Lower leg skin (tissue), 4 donors: Measurements from ENCODE around the gene IFT22. TPM values are rescaled to one million over a fixed set of nuclear protein-coding genes. Genes with fewer than 3 reads are reported as not detected.
"Not testable (repeated sequence)": the region's sequence is repeated elsewhere in the genome, so short reads cannot be mapped to it uniquely, and the experiment has no call there.

Experiments used
- DNase-seq, 2 donors: peaks; one replicate each; pipeline ENCODE4 v3.0.0-alpha.2; 2019; ENCODE audit warnings: low spot score in 2 of 2
- H3K4me3 ChIP-seq: fragments of 200-600 bp; sonication (generic); 2 replicates; pipeline ENCODE4 v1.5.1; 2017; ENCODE audit warnings: mild to moderate bottlenecking, low read depth; ENCODE audit not compliant: poor library complexity, severe bottlenecking
- POLR2A ChIP-seq, 2 donors: fragments of 450-650 bp; IDR thresholded peaks; one replicate each; pipeline ENCODE4 v1.6.1; 2016 to 2017; ENCODE audit warnings: antibody characterized with exemption in 2 of 2, mild to moderate bottlenecking in 1 of 2, moderate library complexity in 1 of 2
- whole genome bisulfite sequencing, 2 donors: methylation state at CpG; one replicate each; pipeline ENCODE4 v1.1.5; 2018; 5-methylcytosine and 5-hydroxymethylcytosine counted together
- intact Hi-C: fragments of 100-400 bp; cut with DNase I; formaldehyde crosslinking; loops from one replicate; pipeline ENCODE4 v1.15.0; 2023; ENCODE audit warnings: low total_unique reads
- total RNA-seq, 4 donors: library from RNA; depleted of rRNA; stranded (reverse); fragments of >200 nt; gene quantifications; one replicate each; pipeline ENCODE4 v1.1.0, GENCODE V29; 2016
- TF ChIP-seq, protein P1 (sequence below), 3 donors: fragments of 450-650 bp; IDR thresholded peaks; one replicate each; pipeline ENCODE4 v1.5.1; 2016; ENCODE audit warnings: antibody characterized with exemption in 3 of 3, mild to moderate bottlenecking in 3 of 3, moderate library complexity in 2 of 3

IFT22 gene
- total RNA-seq, 4 donors from 2014 or later, result 10.7 to 15.7 (median 12.5) TPM

DNA sequence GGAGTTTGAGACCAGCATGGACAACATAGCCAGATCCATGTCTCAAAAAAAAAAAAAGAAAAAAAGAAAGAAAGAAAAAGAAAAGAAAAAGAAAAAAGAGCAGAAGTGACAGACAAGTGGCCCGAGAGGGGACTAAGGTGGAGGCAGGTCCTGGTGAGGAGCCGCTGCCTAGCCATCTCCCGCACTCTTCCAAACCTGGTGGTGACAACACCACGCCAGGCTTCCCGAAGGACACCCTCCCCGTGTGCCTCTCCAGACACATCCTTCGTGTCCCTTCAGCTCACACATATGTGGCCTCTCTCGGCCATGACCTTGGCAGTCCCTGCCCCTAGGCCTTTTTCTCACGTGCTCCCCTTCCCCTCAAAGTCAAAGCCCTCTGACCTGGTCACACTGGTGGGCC is 36.4 kb downstream of the IFT22 start:
- WGBS, 2 donors, result 81 to 84% methylated on average over 9 of the region's 9 CpGs
- no peak for TF ChIP-seq POLR2A (IDR thresholded peaks at IDR 0.05)
- TF ChIP-seq, protein P1, sequence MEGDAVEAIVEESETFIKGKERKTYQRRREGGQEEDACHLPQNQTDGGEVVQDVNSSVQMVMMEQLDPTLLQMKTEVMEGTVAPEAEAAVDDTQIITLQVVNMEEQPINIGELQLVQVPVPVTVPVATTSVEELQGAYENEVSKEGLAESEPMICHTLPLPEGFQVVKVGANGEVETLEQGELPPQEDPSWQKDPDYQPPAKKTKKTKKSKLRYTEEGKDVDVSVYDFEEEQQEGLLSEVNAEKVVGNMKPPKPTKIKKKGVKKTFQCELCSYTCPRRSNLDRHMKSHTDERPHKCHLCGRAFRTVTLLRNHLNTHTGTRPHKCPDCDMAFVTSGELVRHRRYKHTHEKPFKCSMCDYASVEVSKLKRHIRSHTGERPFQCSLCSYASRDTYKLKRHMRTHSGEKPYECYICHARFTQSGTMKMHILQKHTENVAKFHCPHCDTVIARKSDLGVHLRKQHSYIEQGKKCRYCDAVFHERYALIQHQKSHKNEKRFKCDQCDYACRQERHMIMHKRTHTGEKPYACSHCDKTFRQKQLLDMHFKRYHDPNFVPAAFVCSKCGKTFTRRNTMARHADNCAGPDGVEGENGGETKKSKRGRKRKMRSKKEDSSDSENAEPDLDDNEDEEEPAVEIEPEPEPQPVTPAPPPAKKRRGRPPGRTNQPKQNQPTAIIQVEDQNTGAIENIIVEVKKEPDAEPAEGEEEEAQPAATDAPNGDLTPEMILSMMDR (IDR thresholded peaks at IDR 0.05), result no peak
- no peak overlapping the region for H3K4me3 ChIP-seq
- intact Hi-C loops, result loop anchor here (10.0 kb wide), 1 partner anchor 140 kb away; no protein-coding TSS in a partner anchor
- no peak for DNase-seq

DNA sequence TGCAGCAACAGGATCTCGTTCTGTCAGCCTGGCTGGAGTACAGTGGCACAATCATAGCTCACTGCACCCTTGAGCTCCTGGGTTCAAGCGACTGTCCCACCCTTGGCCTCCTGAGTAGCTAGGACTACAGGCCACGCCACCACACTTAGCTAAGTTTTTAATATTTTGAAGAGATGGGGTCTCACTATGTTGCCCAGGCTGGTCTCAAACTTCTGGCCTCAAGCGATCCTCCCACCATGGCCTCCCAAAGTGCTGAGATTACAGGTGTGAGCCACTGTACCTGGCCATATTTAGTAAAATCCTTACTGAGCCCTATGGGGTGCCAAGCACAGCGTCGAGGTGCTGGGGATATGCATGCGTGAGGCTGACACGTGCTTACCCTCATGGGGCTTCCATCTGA is 40.7 kb downstream of the IFT22 start:
- not testable (repeated sequence) for H3K4me3 ChIP-seq, DNase-seq
- intact Hi-C loops, result loop anchor here (10.0 kb wide), 1 partner anchor 136 kb away; no protein-coding TSS in a partner anchor
- WGBS, 2 donors, result 82 to 91% methylated on average over 8 of the region's 8 CpGs

DNA sequence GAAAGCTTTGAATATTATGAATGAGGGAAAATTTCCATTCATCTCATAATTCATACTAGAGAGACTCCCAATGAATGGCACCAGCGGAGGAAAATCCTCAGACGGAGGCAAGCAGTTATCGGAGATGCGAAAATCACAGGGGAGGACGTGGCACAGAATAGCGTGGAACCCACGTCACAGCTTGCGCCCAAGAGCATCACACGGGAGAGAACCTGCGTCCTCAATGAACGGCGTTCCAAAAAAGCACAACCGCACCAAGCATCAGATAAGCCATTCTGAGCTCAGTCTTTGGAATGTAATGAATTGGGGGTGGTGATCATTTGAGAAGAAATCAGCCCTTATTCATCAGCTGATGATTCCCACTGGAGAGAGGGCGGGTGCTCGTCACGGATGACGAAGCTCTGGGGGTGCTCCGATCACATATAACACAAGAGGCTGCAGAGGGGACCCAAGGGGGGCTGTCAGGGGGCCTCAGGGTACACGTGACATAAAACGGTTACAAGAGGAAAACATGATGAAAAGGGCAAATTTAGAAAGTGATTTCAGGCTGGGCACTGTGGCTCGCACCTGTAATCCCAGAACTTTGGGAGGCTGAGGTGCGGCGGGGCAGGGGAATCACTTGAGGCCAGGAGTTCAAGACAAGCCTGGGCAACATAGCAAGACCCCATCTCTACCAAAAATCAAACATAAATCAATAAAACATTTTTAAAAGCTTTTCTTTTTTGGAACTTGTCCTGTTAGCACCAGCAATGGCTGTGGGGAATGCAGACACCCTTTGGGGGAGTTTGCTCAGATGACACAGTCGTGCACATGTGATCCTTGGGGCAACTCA is 42.9 kb downstream of the IFT22 start:
- TF ChIP-seq POLR2A (IDR thresholded peaks at IDR 0.05), result no peak
- TF ChIP-seq, protein P1 (IDR thresholded peaks at IDR 0.05), result no peak
- WGBS, 2 donors, result 79% methylated on average over 24 of the region's 24 CpGs
- no peak overlapping the region for H3K4me3 ChIP-seq
- DNase-seq, result no peak
- intact Hi-C loops, result no loop called here

DNA sequence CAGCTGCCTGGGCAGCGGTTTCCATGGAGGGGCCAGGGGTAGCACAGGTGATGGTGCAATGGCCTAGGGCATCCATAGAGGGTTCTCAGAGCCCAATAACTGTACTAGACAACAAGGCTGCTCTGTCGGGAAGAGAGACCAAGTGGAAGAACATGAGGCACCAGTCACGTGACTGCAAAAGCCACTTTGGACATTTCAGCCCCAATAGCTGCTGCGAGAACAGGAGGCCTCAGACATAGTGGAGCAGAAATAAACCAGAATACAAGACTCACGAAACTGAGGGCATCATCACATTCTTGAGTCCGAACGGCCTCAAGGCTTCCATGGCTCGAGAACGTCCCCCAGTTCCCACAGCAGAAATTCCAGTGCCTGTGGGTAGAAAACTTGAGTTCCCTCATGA is 44.5 kb downstream of the IFT22 start:
- no peak for TF ChIP-seq POLR2A (IDR thresholded peaks at IDR 0.05)
- TF ChIP-seq, protein P1 (IDR thresholded peaks at IDR 0.05), result no peak
- 75 to 79% methylated on average over 9 of the region's 9 CpGs for WGBS, 2 donors
- H3K4me3 ChIP-seq, result no peak overlapping the region
- intact Hi-C loops, result no loop called here
- no peak for DNase-seq

DNA sequence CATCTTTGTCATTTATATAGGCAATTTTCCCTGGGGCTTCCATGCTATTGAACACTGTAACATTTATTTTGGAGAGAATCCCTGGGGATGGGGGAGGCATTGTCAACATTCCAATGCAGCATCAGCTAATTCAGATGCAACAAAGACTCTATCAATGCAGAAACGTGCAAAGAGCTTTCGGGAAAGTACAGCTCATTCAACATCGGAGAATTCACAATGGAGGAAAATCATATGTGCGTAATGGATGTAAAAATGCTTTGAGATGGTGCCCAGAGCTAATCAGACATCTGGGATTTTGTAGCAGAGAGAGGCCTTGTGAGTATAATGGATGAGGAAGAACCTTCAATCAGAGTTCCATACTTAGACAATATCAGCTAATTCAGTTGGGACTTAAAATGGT is 48.4 kb downstream of the IFT22 start:
- DNase-seq, result no peak
- TF ChIP-seq POLR2A (IDR thresholded peaks at IDR 0.05), result no peak
- TF ChIP-seq, protein P1 (IDR thresholded peaks at IDR 0.05), result no peak
- no peak overlapping the region for H3K4me3 ChIP-seq
- intact Hi-C loops, result no loop called here
- WGBS, 2 donors, result 31 to 48% methylated on average over 4 of the region's 4 CpGs

DNA sequence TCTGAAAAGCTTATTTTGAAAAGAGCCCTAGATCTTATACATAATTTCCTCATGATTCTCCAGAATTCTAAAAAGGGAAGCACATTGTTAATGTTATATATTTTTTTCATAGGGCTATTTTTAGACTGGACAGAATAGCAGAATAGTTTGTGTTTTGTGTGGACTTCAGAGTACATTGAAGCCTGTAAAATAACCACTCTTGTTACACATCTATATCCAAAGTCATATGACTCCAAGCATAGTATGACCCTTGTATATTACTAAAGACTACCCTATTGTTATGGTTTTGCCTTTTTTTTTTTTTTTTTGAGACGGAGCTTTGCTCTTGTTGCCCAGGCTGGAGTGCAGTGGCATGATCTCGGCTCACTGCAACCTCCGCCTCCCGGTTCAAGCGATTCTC is 50.6 kb downstream of the IFT22 start:
- no peak for DNase-seq
- TF ChIP-seq, protein P1 (IDR thresholded peaks at IDR 0.05), result no peak
- TF ChIP-seq POLR2A (IDR thresholded peaks at IDR 0.05), result no peak
- intact Hi-C loops, result no loop called here
- no peak overlapping the region for H3K4me3 ChIP-seq
- WGBS, 2 donors, result 72 to 74% methylated on average over 5 of the region's 5 CpGs
